ENCODE results near the gene MSI2.

The MSI2 gene

DNA sequence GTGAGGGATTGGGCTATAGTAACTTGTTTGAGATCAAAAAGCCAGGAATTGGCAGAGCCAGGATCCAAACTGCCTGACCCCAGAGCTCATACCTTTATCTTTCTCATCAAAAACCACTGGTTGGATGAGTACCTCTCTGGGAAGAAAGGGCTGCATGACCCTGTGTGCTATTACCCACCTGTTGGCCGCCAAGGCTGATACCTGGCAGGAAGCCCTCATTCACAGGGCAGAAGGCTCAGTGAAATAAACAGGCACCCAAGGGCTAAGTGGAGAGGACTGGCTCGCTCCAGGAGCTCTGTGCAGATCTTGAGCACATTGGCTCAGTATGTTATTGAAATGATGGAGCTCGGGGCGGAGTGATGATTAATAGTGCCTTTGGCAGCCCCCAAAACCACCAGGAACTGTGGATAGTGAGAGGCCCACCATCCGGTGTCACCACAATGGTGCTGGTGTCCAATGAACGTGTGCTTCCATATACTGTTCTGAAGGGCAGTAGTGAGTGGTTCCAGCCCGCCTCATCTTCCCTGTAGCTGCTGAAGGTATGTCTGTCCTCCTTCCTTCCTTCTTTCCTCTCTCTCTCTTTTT is 197.6 kb downstream of the MSI2 start:
- peaks cover 3% of the 10 kb centered on the region for H3K79me1 ChIP-seq (ENCODE audit: low read depth, low read length)
- H3K4ac ChIP-seq (ENCODE audit: low read length): no peak overlapping the region
- no peaks in the 10 kb centered on the region for H3K27me3 ChIP-seq (ENCODE audit: control insufficient read depth in 3 of 3, insufficient read depth in 3 of 3, low read depth in 1 of 3, low read length in 3 of 3)
- H3K4me1 ChIP-seq (ENCODE audit: control insufficient read depth in 2 of 2, insufficient read depth in 1 of 2, low read depth in 1 of 2, low read length in 2 of 2): peaks cover 11 to 15% of the 10 kb centered on the region in 2 donors
- H3K9me3 ChIP-seq (replicated peaks in 1 of 2; ENCODE audit: control insufficient read depth in 2 of 2, insufficient read depth in 1 of 2, low read depth in 1 of 2, low read length in 2 of 2): no peaks in the 10 kb centered on the region
- DNase-seq (ENCODE audit: low spot score): no peak
- H4K8ac ChIP-seq (ENCODE audit: low read depth, low read length): no peak overlapping the region
- no peak overlapping the region for H3K18ac ChIP-seq (ENCODE audit: low read length)
- H2BK5ac ChIP-seq (ENCODE audit: low read length): no peak overlapping the region
- no CpG with 5 or more reads among the region's 7 CpGs for WGBS, 2 donors (ENCODE audit: extremely low coverage in 2 of 2, insufficient read length in 2 of 2, insufficient replicate concordance in 1 of 2)
- no peak overlapping the region for H2AFZ ChIP-seq (ENCODE audit: low read length)
- no peak overlapping the region for H3K4me3 ChIP-seq (ENCODE audit: low read length in 2 of 2)
- H2BK12ac ChIP-seq (ENCODE audit: low read length): no peak overlapping the region
- H4K91ac ChIP-seq (ENCODE audit: low read depth, low read length, poor library complexity): no peak overlapping the region
- no peak overlapping the region for H3K9ac ChIP-seq (ENCODE audit: low read depth, low read length, poor library complexity)
- no peak overlapping the region for H3K27ac ChIP-seq (replicated peaks; ENCODE audit: low read length)
- no peak overlapping the region for H3K14ac ChIP-seq (ENCODE audit: low read length)
- H3K36me3 ChIP-seq (replicated peaks in 1 of 2; ENCODE audit: control insufficient read depth in 2 of 2, insufficient read depth in 2 of 2, low read length in 2 of 2): peaks cover 2 to 29% of the 10 kb centered on the region in 2 donors
- H2AK5ac ChIP-seq (ENCODE audit: low read depth, low read length): no peak overlapping the region
- no peak overlapping the region for H2BK120ac ChIP-seq (ENCODE audit: low read depth, low read length)
- no peak overlapping the region for H3K4me2 ChIP-seq (ENCODE audit: insufficient read depth, low read length, poor library complexity, severe bottlenecking)
- H3K23ac ChIP-seq (ENCODE audit: low read depth, low read length, poor library complexity): no peak overlapping the region
- no peak overlapping the region for H2BK15ac ChIP-seq (ENCODE audit: low read length)

DNA sequence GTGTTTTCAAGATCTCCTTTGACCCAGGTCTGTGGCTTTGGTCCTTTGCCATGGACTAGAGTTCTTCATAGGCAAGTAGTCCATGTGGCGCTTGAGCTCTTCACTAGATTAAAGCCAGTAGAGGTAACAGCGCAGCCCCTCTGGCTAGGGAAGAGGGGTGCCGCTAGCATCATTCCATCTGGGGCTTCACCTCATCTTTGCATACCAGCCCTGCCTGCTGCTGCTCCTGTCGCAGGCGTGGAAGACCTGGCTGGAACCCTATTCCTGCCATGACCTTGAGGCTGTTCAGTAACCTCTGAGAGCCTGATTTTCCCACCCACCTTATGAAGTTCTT is 198.4 kb downstream of the MSI2 start:
- Histone ChIP-seq H3K79me1 (ENCODE audit: low read depth, low read length) (peaks cover 3% of the 10 kb centered on the region), H3K18ac (ENCODE audit: low read length) (no peak overlapping the region), H3K9ac (ENCODE audit: low read depth, low read length, poor library complexity) (no peak overlapping the region), H3K4ac (ENCODE audit: low read length) (no peak overlapping the region), H3K36me3 (replicated peaks in 1 of 2; ENCODE audit: control insufficient read depth in 2 of 2, insufficient read depth in 2 of 2, low read length in 2 of 2) (peaks cover 0 to 27% of the 10 kb centered on the region in 2 donors), H3K4me1 (ENCODE audit: control insufficient read depth in 2 of 2, insufficient read depth in 1 of 2, low read depth in 1 of 2, low read length in 2 of 2) (peaks cover 15 to 16% of the 10 kb centered on the region in 2 donors), H3K4me3 (ENCODE audit: low read length in 2 of 2) (no peak overlapping the region), H3K9me3 (replicated peaks in 1 of 2; ENCODE audit: control insufficient read depth in 2 of 2, insufficient read depth in 1 of 2, low read depth in 1 of 2, low read length in 2 of 2) (no peaks in the 10 kb centered on the region), H2BK120ac (ENCODE audit: low read depth, low read length) (no peak overlapping the region), H4K91ac (ENCODE audit: low read depth, low read length, poor library complexity) (no peak overlapping the region), H3K4me2 (ENCODE audit: insufficient read depth, low read length, poor library complexity, severe bottlenecking) (no peak overlapping the region), H2BK12ac (ENCODE audit: low read length) (no peak overlapping the region), H2BK15ac (ENCODE audit: low read length) (no peak overlapping the region), H3K23ac (ENCODE audit: low read depth, low read length, poor library complexity) (no peak overlapping the region), H2AK5ac (ENCODE audit: low read depth, low read length) (no peak overlapping the region), H2BK5ac (ENCODE audit: low read length) (no peak overlapping the region), H3K27ac (replicated peaks; ENCODE audit: low read length) (no peak overlapping the region), H4K8ac (ENCODE audit: low read depth, low read length) (no peak overlapping the region), H2AFZ (ENCODE audit: low read length) (peak overlapping the region; percentile 19), H3K27me3 (ENCODE audit: control insufficient read depth in 3 of 3, insufficient read depth in 3 of 3, low read depth in 1 of 3, low read length in 3 of 3) (no peaks in the 10 kb centered on the region), H3K14ac (ENCODE audit: low read length) (no peak overlapping the region)
- no peak for DNase-seq (ENCODE audit: low spot score)
- no CpG with 5 or more reads among the region's 5 CpGs for WGBS, 2 donors (ENCODE audit: extremely low coverage in 2 of 2, insufficient read length in 2 of 2, insufficient replicate concordance in 1 of 2)

DNA sequence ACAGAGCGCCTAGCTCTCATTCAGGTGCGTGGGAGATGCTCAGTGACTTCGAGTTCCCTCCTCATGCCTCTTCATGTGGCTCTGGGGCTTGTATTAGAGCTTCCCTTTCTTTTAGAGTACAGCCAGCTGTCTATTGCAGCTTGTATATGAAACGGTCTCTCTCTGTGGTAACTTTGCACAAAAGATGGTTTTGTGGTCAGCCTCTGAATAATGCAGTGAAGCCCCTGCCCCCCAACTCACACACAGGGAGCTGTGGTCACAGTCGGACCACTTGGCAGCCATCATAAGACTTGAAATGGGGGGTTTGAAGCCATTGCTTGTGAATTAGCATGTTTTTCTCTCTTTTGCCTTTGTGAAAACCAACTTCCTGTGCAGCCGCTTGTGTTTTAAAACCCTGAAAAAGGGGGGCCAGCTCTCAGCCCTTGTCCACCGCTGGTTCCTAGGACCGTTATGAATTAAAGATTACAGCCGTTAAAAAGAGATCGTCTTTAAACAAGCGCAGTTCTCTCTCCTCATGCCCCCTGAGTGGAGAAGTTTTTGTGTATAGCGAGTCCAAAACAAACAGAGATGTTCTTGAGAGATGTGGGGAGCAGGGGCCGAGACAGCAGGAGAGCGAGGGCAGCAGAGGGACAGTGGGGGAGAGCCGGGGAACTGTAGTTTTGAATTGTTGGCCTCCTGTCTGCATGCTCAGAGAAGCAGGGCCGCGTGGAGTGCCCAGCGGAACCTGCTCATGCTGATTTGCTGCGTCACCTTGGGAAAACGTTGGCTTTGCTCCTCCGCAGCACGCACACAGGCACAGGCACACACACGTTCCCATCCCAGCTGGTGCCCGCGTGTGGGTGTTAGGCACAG is 199.0 kb downstream of the MSI2 start:
- Histone ChIP-seq H4K8ac (ENCODE audit: low read depth, low read length) (no peak overlapping the region), H2BK5ac (ENCODE audit: low read length) (no peak overlapping the region), H3K4me3 (ENCODE audit: low read length in 2 of 2) (no peak overlapping the region), H4K91ac (ENCODE audit: low read depth, low read length, poor library complexity) (no peak overlapping the region), H3K23ac (ENCODE audit: low read depth, low read length, poor library complexity) (no peak overlapping the region), H2BK120ac (ENCODE audit: low read depth, low read length) (no peak overlapping the region), H3K14ac (ENCODE audit: low read length) (peak overlapping the region; percentile 23), H2BK15ac (ENCODE audit: low read length) (no peak overlapping the region), H3K27me3 (ENCODE audit: control insufficient read depth in 3 of 3, insufficient read depth in 3 of 3, low read depth in 1 of 3, low read length in 3 of 3) (no peaks in the 10 kb centered on the region), H2BK12ac (ENCODE audit: low read length) (no peak overlapping the region), H3K4me2 (ENCODE audit: insufficient read depth, low read length, poor library complexity, severe bottlenecking) (no peak overlapping the region), H3K4ac (ENCODE audit: low read length) (no peak overlapping the region), H3K9me3 (replicated peaks in 1 of 2; ENCODE audit: control insufficient read depth in 2 of 2, insufficient read depth in 1 of 2, low read depth in 1 of 2, low read length in 2 of 2) (no peaks in the 10 kb centered on the region), H3K9ac (ENCODE audit: low read depth, low read length, poor library complexity) (no peak overlapping the region), H3K27ac (replicated peaks; ENCODE audit: low read length) (no peak overlapping the region), H3K79me1 (ENCODE audit: low read depth, low read length) (peaks cover 3% of the 10 kb centered on the region), H3K36me3 (replicated peaks in 1 of 2; ENCODE audit: control insufficient read depth in 2 of 2, insufficient read depth in 2 of 2, low read length in 2 of 2) (peaks cover 0 to 27% of the 10 kb centered on the region in 2 donors), H3K18ac (ENCODE audit: low read length) (peak overlapping the region; percentile 56), H2AFZ (ENCODE audit: low read length) (peak overlapping the region; percentile 19), H3K4me1 (ENCODE audit: control insufficient read depth in 2 of 2, insufficient read depth in 1 of 2, low read depth in 1 of 2, low read length in 2 of 2) (peaks cover 15 to 16% of the 10 kb centered on the region in 2 donors), H2AK5ac (ENCODE audit: low read depth, low read length) (no peak overlapping the region)
- no peak for DNase-seq (ENCODE audit: low spot score)
- WGBS, 2 donors (ENCODE audit: extremely low coverage in 2 of 2, insufficient read length in 2 of 2, insufficient replicate concordance in 1 of 2): no CpG with 5 or more reads among the region's 25 CpGs

DNA sequence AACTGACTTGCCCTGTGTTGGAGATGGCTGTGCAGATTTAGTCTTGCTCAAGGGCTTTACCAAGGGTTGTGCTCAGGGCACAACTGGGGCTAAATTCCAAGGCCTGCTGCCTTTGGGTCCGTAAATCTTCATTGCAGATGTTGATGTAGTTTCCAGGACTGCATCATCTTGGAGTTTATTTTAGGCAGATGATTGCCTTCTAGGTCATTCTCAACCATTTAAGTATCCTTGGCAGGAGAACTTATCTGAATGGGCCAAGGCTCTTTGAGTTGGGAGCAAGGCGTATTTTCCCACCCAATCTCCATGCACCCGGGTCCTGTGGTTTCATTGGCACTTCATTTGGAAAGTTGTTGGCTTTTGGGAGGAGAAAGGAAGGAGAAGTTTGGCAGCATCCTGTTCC is 200.3 kb downstream of the MSI2 start:
- H3K9me3 ChIP-seq (replicated peaks in 1 of 2; ENCODE audit: control insufficient read depth in 2 of 2, insufficient read depth in 1 of 2, low read depth in 1 of 2, low read length in 2 of 2): no peaks in the 10 kb centered on the region
- H3K27me3 ChIP-seq (ENCODE audit: control insufficient read depth in 3 of 3, insufficient read depth in 3 of 3, low read depth in 1 of 3, low read length in 3 of 3): no peaks in the 10 kb centered on the region
- no peak overlapping the region for H2BK120ac ChIP-seq (ENCODE audit: low read depth, low read length)
- no peak overlapping the region for H2BK12ac ChIP-seq (ENCODE audit: low read length)
- peaks cover 6% of the 10 kb centered on the region for H3K79me1 ChIP-seq (ENCODE audit: low read depth, low read length)
- no peak overlapping the region for H3K14ac ChIP-seq (ENCODE audit: low read length)
- H3K27ac ChIP-seq (replicated peaks; ENCODE audit: low read length): no peak overlapping the region
- H4K8ac ChIP-seq (ENCODE audit: low read depth, low read length): no peak overlapping the region
- H3K4ac ChIP-seq (ENCODE audit: low read length): no peak overlapping the region
- WGBS, 2 donors (ENCODE audit: extremely low coverage in 2 of 2, insufficient read length in 2 of 2, insufficient replicate concordance in 1 of 2): no CpG with 5 or more reads among the region's 3 CpGs
- peaks cover 0 to 17% of the 10 kb centered on the region in 2 donors for H3K36me3 ChIP-seq (replicated peaks in 1 of 2; ENCODE audit: control insufficient read depth in 2 of 2, insufficient read depth in 2 of 2, low read length in 2 of 2)
- peaks cover 15 to 17% of the 10 kb centered on the region in 2 donors for H3K4me1 ChIP-seq (ENCODE audit: control insufficient read depth in 2 of 2, insufficient read depth in 1 of 2, low read depth in 1 of 2, low read length in 2 of 2)
- H2AFZ ChIP-seq (ENCODE audit: low read length): no peak overlapping the region
- no peak overlapping the region for H2BK5ac ChIP-seq (ENCODE audit: low read length)
- H3K23ac ChIP-seq (ENCODE audit: low read depth, low read length, poor library complexity): no peak overlapping the region
- H2AK5ac ChIP-seq (ENCODE audit: low read depth, low read length): no peak overlapping the region
- no peak for DNase-seq (ENCODE audit: low spot score)
- H2BK15ac ChIP-seq (ENCODE audit: low read length): no peak overlapping the region
- no peak overlapping the region for H3K4me3 ChIP-seq (ENCODE audit: low read length in 2 of 2)
- no peak overlapping the region for H3K18ac ChIP-seq (ENCODE audit: low read length)
- no peak overlapping the region for H3K9ac ChIP-seq (ENCODE audit: low read depth, low read length, poor library complexity)
- no peak overlapping the region for H3K4me2 ChIP-seq (ENCODE audit: insufficient read depth, low read length, poor library complexity, severe bottlenecking)
- no peak overlapping the region for H4K91ac ChIP-seq (ENCODE audit: low read depth, low read length, poor library complexity)

Measured in neuronal stem cell (in vitro differentiated cells).